Keratinocyte (primary cell): ENCODE measurements around the gene SEMA3F.

ENCODE experiments used
- CTCF ChIP-seq, 3 experiments: IDR thresholded peaks in 1 of 3; conservative IDR thresholded peaks in 1 of 3; optimal IDR thresholded peaks in 1 of 3; 2 replicates in 2 of 3; 3 replicates in 1 of 3; pipeline versions ENCODE3 to v1.5.1; 2011; ENCODE audit warnings: low read length in 3 of 3, mild to moderate bottlenecking in 3 of 3, moderate library complexity in 2 of 3, control low read depth in 1 of 3, inconsistent platforms in 1 of 3; ENCODE audit not compliant: insufficient read depth in 2 of 3; ENCODE audit errors: extremely low read depth in 1 of 3
- EZH2 ChIP-seq: IDR thresholded peaks from one replicate; pipeline ENCODE4 v1.6.1; 2012; ENCODE audit warnings: inconsistent platforms, mild to moderate bottlenecking, low read length, moderate library complexity

- TF ChIP-seq CTCF (optimal IDR thresholded peaks at IDR 0.05 in 1 of 3, IDR thresholded peaks at IDR 0.05 in 1 of 3, conservative IDR thresholded peaks at IDR 0.05 in 1 of 3; ENCODE audit: extremely low read depth in 1 of 3, insufficient read depth in 2 of 3, low read length in 3 of 3): no peak
- no peak for TF ChIP-seq EZH2
These were observed 82.1 kb downstream of the SEMA3F start for GRCh38 chr3:50237133-50237651.
